Brain microvascular endothelial cell (primary cell): Measurements from ENCODE around the gene CDCP2.

ENCODE experiments used
- DNase-seq: peaks from one replicate; pipeline ENCODE4 v3.0.0-alpha.2; 2020
- H3K27ac ChIP-seq: fragments of 250-450 bp; sonication (Bioruptor Pico); 2 replicates; pipeline ENCODE4 v1.5.1; 2020; ENCODE audit warnings: mild to moderate bottlenecking, moderate library complexity
- H3K27me3 ChIP-seq: fragments of 250-450 bp; sonication (Bioruptor Pico); replicated peaks from 2 replicates; pipeline ENCODE4 v1.5.1; 2020; ENCODE audit warnings: mild to moderate bottlenecking
- H3K36me3 ChIP-seq: fragments of 250-450 bp; sonication (Bioruptor Pico); replicated peaks from 2 replicates; pipeline ENCODE4 v1.5.1; 2020; ENCODE audit warnings: mild to moderate bottlenecking
- H3K4me3 ChIP-seq: 2 replicates; pipeline ENCODE4 v1.5.1; 2011; ENCODE audit warnings: low read depth, mild to moderate bottlenecking, control low read depth, low read length, moderate library complexity
- in situ Hi-C: cut with HindIII; loops from 2 replicates; pipeline ENCODE4 v1.10.0; 2017; ENCODE audit warnings: low sequenced_read_pairs, low pct_ligation_motif_present
- TF ChIP-seq, protein P1 (sequence below): IDR thresholded peaks from 2 replicates; pipeline ENCODE4 v1.5.1; 2011; ENCODE audit warnings: low read depth, mild to moderate bottlenecking, moderate library complexity, low read length, control low read depth, inconsistent platforms; ENCODE audit errors: missing control alignments

CDCP2 gene

DNA sequence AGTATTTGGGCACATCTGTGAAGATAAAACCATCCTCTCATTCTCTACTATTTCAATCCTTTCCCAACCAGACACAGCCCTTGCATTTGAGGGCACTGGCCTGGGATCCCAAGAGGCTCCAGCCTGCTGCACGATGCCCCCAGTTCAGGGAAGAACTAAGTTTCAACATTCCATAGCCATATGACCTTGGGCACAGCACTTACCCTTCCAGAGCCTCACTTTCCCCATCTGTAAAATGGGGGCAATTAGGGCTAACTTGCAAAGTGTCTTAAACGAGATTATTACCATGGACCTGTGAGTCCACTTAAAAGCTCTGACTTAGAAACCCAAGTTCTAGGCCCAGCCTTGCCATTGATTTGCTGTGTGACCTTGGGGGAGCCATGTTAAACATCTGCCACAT, 22.9 kb downstream of the CDCP2 start:
- in situ Hi-C loops: no loop called here
- DNase-seq: no peak
- TF ChIP-seq, protein P1, sequence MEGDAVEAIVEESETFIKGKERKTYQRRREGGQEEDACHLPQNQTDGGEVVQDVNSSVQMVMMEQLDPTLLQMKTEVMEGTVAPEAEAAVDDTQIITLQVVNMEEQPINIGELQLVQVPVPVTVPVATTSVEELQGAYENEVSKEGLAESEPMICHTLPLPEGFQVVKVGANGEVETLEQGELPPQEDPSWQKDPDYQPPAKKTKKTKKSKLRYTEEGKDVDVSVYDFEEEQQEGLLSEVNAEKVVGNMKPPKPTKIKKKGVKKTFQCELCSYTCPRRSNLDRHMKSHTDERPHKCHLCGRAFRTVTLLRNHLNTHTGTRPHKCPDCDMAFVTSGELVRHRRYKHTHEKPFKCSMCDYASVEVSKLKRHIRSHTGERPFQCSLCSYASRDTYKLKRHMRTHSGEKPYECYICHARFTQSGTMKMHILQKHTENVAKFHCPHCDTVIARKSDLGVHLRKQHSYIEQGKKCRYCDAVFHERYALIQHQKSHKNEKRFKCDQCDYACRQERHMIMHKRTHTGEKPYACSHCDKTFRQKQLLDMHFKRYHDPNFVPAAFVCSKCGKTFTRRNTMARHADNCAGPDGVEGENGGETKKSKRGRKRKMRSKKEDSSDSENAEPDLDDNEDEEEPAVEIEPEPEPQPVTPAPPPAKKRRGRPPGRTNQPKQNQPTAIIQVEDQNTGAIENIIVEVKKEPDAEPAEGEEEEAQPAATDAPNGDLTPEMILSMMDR: no peak
- Histone ChIP-seq H3K27ac (no peak overlapping the region), H3K4me3 (no peak overlapping the region), H3K36me3 (no peaks in the 10 kb centered on the region), H3K27me3 (no peaks in the 10 kb centered on the region)

DNA sequence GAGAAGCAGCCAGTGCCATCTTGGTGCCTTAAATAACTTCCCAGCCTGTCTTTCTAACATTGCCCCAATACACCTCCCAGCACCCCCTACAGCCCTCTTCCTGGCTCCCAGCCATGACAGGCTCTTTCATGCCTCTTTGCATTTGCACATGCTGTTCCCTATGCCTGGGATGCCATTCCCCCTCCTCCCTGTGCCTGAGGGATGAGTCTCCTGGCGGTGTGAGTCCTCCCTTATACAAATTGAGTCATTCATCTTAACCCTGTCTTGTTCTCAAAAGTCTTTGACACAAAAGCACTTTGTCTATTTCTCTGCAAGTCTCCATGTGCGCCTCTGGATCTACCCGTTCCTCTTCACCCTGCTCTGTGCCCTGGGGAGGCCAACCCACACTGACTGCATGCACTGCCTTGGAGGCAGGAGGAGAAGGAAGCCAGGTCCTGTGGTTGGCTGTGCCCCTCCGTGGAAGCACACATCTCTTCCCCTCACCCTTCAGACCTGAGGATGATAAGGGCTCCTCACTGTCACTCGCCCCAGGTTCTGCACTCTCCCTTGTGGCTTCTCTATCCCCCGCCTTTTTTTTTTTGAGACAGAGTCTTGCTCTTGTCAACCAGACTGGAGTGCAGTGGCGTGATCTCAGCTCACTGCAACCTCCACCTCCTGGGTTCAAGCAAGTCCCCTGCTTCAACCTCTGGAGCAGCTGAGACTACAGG, 25.1 kb downstream of the CDCP2 start:
- H3K27ac ChIP-seq: no peak overlapping the region
- DNase-seq: no peak
- no peak overlapping the region for H3K4me3 ChIP-seq
- no peaks in the 10 kb centered on the region for H3K36me3 ChIP-seq
- TF ChIP-seq, protein P1: no peak
- no peaks in the 10 kb centered on the region for H3K27me3 ChIP-seq
- in situ Hi-C loops: no loop called here

DNA sequence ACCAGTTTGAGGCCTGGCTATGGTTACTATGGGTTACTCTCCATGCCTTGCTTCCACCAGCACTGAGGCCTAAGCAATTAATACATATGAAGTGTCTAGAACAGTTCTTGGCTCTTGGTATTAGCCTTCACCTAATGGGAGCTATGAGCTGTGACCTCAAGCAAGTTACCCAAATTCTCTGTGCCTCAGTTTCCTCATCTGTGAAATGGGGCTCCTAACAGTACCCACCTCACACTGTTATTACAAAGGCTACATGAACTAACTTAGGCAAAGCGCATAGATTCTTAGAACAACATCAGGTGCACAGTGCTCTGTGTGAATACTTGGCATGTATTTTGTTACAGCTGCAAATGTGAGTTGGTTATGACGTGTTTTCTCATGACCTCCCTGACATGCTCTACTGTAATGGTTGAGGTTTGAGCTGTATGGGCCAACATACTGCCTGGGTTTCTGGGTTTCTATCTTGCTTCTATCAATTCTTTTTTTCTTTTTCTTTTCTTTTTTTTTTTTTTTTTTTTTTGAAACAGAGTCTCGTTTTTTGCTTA, 26.5 kb downstream of the CDCP2 start:
- in situ Hi-C loops: no loop called here
- Histone ChIP-seq H3K27me3 (no peaks in the 10 kb centered on the region), H3K36me3 (no peaks in the 10 kb centered on the region), H3K4me3 (no peak overlapping the region), H3K27ac (no peak overlapping the region)
- TF ChIP-seq, protein P1: no peak
- no peak for DNase-seq

DNA sequence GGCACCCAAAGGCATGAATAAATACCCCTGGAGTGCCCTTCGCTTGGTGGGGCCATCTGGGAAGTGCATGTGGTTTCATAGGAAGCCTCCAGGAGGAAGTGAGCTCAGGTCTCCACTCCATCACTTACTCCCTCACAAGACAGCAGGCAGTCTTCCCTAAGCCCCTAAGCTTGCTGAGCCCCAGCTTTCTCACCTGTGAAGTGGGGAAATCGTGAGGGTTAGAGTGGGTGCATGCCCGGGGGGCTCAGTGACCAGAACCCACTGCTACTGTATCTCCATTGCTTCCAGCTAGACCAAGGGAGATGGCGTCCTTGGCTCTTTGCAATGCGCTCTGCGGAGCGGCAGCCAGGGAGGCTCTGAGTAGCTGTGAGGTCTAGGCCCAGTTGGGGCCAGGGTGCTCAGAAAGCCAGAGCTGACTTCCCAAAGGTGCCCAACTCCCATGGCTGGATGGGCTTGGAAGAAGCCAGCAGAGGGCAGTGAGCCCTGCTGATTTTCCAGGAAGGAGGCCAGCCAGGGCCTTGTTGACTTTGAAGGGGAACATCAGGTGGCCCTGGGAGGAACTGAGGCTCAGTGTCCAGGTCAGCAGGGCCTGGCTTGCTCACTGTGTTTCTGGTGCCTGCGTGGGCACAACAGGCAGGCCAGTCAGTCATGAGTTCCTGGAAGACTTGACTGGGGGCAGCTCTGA, 27.3 kb downstream of the CDCP2 start:
- no peak for DNase-seq
- H3K36me3 ChIP-seq: no peaks in the 10 kb centered on the region
- no peaks in the 10 kb centered on the region for H3K27me3 ChIP-seq
- TF ChIP-seq, protein P1: peak; percentile 60
- H3K4me3 ChIP-seq: no peak overlapping the region
- in situ Hi-C loops: no loop called here
- no peak overlapping the region for H3K27ac ChIP-seq

DNA sequence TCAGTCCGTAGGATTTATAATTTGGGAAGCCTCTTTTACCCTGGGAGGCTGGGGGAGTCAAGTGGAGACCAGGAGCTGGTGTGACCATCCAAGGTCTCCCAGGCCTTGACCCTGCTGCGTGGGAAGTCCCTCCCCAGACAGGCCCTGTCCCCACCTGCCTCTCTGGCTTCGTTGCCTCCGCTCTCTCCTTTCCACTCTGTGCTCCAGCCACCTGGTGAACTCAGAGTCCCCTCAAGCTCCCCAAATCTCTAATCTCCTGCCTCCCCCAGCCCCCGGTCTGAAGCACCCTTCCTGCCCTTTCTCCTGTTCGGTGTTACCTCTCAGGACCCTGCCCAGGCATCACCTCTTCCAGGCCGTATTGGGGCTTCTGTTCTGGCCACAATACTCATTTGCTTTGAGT, 27.9 kb downstream of the CDCP2 start:
- TF ChIP-seq, protein P1: no peak
- no peak for DNase-seq
- Histone ChIP-seq H3K27ac (no peak overlapping the region), H3K4me3 (no peak overlapping the region), H3K27me3 (no peaks in the 10 kb centered on the region), H3K36me3 (no peaks in the 10 kb centered on the region)
- in situ Hi-C loops: no loop called here
